Upper lobe of left lung (tissue), 4 donors: ENCODE data around the gene CETN3.
A peak's percentile ranks its signal among the peaks of the same experiment; 100 is the strongest.

Source experiments
- POLR2A ChIP-seq, 4 donors: fragments of 450-650 bp; IDR thresholded peaks; one replicate each; pipeline ENCODE4 v1.5.1; 2016 to 2017; ENCODE audit warnings: antibody characterized with exemption in 4 of 4, mild to moderate bottlenecking in 2 of 4
- POLR2AphosphoS5 ChIP-seq, 2 donors: sonication (generic); formaldehyde crosslinking; IDR thresholded peaks; one replicate each; pipeline ENCODE4 v1.5.1; 2017; ENCODE audit warnings: antibody characterized with exemption in 2 of 2
- TF ChIP-seq, protein P1 (sequence below), 6 experiments: fragments of 450-650 bp in 4 of 6; fragments of 200-600 bp in 2 of 6; sonication (generic) in 2 of 6; IDR thresholded peaks; one replicate each; pipeline ENCODE4 v1.5.1; 2016 to 2019; ENCODE audit warnings: antibody characterized with exemption in 6 of 6

DNA sequence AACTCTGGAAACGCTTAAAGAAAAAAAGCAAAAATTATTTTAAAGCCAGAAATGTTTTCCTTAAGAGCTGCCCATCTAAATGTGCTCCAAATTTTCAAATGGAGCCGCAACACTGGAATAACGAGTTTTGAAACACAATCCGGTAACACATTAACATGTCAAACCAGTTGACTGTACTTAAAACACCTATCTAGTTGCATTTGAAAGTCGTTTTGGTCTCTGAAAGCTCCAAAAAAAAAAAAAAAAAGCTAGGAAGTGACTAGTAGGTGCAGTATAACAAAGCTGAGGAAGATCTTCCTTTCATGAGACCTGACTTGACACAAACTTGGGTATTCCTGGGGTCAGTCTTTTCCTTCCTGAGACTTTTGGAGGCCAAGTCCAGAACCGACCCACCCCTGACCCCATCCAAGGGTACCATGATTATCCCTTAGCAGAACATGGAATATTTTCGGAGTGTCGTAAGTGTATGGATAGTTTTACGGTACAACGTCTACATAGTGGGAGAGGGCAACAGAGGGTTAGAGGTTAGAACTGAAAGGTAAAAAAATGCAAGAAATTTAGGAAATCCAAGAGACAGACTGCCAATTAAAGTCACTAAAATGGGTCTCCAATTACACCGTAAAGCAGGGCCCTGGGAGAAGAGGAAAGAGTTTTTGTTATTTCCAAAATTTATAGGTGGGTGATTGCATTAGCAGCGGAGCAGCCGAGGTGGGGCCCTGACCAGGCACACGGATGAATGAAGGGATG is 812 bp downstream of the CETN3 start:
- TF ChIP-seq, protein P1, sequence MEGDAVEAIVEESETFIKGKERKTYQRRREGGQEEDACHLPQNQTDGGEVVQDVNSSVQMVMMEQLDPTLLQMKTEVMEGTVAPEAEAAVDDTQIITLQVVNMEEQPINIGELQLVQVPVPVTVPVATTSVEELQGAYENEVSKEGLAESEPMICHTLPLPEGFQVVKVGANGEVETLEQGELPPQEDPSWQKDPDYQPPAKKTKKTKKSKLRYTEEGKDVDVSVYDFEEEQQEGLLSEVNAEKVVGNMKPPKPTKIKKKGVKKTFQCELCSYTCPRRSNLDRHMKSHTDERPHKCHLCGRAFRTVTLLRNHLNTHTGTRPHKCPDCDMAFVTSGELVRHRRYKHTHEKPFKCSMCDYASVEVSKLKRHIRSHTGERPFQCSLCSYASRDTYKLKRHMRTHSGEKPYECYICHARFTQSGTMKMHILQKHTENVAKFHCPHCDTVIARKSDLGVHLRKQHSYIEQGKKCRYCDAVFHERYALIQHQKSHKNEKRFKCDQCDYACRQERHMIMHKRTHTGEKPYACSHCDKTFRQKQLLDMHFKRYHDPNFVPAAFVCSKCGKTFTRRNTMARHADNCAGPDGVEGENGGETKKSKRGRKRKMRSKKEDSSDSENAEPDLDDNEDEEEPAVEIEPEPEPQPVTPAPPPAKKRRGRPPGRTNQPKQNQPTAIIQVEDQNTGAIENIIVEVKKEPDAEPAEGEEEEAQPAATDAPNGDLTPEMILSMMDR (IDR thresholded peaks at IDR 0.05), result no peak
- TF ChIP-seq POLR2AphosphoS5 (IDR thresholded peaks at IDR 0.05), result no peak
- TF ChIP-seq POLR2A (IDR thresholded peaks at IDR 0.05), result peak in 1 of 4 donors; percentile 54
